HPDE6-E6E7 (cell line): Measurements from ENCODE around the gene MXI1.

Experiments
- DNase-seq: peaks from one replicate; pipeline ENCODE4 v3.0.0; 2011; ENCODE audit warnings: missing footprints; ENCODE audit errors: extremely low spot score

The MXI1 gene

DNA sequence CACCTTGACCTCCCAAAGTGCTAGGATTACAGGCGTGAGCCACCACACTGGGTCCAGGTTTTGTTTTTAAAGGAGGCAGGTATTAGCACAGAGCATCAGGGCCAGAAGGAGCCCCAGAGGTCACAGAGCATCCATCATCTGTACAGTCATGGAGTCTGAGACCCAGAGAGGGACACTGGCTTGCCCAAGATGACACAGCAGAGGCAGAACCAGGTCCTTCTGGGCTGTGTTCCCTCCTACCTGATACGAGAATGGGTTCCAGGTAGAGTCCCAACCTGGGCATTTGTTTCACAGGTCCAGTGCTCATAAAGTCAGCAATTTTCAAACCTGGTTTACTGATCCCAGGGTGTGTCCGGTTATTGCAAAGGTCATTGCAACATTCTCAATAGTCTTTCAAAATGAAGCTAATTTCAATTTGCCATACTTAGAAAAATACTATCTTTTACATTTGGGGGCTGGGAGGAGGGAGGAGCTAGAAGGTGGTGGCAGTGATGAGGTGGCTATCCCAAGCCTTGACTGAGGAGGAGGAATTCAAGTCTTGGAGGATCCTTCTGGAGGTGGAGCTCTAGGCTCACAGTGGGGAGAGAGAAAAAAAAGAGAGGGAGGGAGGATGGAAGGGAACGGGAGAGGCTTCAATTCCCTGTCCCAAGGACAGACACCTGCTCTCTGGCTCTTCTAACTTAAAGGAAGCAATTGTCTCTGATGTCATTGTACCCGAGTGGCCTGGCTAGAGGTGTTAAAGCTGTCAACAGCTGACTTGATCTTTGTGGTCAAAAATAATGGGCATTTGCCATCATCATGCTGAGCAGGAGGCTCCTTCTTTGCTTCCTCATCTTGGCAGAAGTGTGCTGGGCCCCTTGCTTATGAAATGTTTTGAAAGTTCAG, 8.1 kb downstream of the MXI1 start:
- no peak for DNase-seq

DNA sequence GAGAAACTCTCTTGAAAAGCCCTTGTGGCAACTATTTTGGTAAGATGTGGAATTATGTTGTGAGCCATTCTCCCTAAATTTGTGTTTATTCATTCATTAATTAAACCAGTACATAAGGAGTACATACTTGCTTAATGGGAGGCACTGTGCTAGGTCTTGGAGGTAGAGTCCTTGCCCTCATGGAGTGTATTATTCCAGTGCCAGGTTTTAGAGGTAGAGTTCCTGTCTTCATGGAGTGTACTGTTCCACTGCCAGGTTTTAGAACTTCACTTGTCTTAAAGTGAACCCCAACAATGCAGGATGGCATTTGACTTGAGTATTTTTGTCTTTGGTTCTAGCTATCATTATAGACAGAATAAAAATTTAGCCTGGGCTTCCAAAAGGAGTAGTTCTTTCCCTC, 8.8 kb downstream of the MXI1 start:
- DNase-seq, result no peak

DNA sequence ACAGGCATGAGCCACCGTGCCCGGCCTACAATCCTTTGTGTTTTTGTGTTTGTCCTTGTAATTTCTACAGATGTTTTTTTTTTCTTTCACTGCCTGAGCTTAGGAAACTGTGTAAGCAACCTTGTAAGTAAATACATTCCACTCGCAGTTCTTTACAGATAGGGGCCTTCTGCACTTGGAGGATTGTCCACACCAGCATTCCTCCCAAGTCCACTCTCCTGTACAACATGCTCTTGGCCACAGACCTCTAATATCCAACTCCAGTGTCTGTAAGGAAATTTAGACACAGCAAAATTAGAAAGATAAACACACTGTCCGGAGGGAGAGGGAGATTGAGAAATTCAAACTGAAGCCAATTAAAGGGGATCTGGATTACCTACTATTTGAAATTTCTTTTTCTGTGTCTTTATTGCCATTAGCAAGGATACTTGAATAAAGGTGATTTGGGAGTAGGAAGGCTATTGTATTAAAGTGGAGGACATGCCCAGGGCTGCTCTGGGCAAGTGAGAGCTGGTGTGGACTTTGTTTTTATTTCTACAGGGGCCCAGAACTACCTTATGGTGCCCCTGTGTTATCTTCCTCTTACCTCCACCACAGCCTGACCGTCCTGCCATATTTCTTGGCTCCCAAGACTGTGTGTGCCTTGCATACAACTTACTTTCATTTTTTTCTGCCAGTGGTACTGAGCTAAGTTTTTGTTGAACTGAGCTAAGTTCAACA, 9.7 kb downstream of the MXI1 start:
- no peak for DNase-seq

DNA sequence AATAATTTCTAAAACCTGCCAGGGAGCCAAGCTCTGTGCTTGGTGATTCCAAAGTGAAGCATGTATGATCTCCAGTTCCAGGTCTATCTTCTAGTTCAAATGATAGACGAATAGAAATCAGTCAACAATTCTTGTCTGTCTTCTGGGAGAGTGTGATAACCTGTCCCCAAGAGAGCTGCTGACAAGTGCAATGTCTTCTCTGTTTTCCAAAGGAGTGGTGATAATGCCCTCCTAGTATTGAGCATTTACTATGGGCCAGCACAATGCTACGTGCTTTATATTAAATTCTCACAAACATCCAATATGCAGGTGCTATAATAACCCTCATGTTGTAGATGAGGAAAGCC, 10.2 kb downstream of the MXI1 start:
- DNase-seq, result no peak

DNA sequence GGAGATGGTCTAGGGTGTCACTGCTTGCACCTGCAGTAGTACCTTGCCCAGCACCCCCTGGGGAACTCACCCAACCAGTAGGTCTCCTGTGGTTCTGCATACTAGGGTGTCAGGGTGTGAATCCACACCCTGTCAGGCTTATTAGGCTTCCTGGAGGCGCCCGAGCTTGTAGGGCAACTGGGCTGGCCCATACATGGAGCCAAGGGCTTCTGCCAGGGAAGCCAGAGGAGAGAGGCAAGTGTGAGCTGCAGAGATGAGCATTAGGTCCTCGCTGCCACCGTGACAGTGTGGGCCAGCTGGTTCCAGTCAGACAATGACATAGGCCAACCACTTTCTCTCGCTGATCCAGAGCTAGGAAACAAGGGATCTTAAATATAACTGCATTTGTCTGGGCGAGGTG, 11.2 kb downstream of the MXI1 start:
- DNase-seq, result no peak

DNA sequence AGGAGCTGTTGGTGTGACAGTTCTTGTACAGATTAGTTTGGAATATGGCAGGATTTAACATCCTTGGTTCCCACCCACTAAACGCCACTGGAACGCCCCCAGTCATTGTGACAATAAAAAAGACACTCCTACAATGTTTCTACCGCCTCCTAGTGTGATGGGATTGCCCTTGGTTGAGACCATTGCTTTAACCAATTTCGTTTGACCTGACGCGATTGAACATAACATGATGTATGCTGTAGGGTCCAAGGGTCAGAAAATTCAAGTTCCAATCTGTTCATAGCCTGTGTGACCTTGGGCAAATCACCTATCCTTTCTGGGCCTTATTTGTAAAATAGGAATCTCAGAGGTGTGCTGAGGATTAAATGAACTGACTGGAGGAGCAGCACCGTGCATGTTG, 12.5 kb downstream of the MXI1 start:
- DNase-seq, result no peak

DNA sequence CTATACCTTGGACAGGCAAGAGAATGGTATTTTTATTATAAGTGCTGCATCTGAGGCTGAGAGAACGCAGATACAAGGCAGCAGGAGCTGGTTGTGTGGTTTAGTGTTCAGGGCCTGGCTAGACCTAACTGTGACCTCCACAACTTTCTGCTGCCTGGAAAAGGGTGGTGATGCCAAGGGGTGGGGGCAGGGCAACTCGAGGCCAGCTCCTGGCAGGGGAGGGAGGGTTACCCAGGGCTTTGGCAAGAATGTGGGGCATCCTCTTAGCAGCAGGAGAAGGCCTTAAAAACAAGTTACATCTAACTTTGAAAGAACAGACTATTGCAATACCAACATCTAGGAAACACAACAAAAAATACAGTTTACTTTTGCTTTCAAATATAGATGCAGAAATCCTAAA, 13.0 kb downstream of the MXI1 start:
- no peak for DNase-seq

DNA sequence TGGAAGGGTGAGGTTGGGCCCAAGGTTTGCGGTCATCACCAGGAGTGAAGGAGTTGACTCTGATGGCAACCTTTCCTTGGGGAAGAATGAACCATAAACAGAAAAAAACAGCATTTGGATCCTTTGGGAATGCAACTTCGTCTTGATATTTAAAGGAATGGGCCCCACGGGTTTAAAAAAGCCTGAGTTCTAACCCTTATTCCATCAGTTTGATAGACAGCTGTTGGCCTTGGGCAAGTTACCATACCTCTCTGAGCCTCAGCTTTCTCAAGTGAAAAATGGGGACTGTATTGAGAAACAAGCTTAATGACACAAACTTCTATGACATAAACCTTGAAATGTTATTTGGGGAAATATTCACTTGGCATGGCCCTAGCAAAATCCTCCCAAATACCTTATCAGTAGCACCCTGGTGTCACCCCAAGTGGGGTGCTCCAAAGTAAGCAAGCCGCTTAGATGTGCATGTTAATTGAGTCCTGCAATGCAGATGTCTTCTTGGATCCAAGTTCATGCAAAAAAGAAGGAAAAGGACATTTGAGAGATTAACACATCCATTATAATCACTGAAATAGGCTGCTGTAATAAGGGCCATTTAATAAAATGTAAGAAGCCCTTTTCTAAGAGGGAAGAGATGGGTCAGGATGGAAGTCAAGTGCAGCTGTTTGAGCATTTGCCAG, 13.8 kb downstream of the MXI1 start:
- no peak for DNase-seq

DNA sequence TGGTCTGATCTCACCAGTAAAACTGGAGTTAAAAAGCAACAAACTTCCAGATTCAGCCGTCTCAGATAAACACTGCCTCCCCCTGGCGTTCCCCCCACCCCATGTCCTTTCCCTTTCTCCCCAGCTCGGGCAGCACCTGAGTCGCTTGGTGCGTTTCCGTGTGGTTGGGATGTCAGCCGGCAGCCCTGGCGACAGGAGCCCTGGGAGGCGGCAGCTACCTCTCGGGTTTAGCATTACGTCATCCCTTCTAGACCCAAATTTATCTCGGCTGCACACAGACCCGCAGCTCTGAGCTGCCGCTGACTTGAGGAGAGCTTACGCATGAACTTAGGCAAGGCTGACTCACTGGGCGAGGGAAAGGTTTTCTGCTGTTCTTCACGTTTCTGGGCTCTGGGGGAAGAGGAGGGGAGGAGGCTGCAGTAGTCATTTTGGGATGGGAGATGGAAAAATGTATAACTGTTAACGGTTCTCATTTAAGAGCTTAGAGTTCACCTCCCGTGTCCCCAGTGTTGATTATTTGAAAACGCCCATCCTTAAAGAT, 14.4 kb downstream of the MXI1 start:
- peak; percentile 63 for DNase-seq

DNA sequence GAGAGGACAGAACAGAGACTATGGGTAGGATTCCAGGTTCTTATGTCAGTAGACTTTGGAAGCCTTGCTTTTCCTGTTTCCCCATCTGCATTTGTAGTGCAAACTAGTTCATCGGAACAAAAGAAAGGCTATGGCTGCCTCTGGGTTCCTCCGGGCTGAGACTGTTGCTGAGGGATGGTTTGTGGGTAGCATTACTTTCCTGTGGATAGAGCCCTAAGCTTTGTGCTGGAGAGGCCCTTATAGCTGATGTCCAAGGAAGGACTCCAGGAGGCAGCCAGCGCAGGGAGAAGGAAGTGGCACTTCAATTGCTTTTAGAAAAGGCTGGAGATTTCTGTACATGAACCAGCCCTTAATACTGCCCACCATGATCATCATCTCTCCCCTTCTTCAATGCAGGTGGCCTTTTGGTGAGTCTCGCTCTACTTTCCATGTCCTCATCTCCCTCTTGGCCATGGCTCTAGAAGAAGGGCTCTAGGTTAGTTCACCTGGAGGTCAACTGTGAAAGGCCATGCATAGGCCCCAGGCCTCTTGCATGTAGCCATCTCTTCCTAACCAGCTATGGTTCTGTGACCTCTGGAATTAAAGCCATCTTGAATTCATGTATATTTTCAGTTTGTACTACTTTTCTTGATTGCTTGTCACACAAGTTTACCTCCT, 15.4 kb downstream of the MXI1 start:
- no peak for DNase-seq

DNA sequence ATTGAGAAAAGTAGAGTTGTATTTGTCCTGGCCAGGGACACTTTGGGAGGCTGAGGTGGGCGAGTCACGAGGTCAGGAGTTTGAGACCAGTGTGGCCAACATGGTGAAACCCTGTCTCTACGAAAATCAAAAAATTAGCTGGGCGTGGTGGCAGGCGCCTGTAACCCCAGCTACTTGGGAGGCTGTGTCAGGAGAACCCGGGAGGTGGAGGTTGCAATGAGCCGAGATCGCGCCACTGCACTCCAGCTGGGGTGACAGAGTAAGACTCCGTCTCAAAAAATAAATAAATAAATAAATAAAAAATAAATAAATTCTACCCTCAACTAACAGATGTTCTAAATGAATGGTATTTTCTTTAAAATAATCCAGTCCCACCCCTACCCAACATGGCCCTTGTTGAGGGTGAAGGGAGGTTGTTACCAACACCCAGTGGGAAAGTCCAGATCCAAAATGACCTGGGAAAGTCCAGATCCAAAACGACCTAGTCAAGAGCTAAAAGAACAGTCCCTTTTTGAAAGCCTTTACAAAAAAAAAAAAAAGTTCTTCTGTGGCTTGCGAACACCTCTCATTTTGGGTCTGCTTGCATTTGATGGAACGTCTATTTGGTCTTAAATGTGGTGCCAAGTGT, 16.0 kb downstream of the MXI1 start:
- DNase-seq, result no peak

DNA sequence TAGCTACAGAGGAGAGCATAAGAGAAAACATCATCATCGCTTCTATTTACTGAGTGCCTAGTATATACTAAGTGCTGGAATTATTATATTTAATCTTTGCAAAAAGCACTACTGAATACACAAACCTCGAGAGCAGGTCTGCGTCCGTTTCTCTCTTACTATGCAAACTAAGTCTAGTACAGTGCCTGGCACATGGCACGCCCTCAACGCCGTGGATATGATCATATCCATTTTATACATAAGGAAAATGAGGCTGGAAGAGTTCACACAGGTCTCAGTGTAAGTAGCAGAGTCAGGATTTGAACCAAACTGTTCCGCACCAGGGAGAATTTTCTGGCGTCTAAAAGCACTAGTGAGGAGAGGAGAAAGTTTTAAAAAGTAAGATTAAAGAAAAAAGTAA, 17.6 kb downstream of the MXI1 start:
- no peak for DNase-seq

DNA sequence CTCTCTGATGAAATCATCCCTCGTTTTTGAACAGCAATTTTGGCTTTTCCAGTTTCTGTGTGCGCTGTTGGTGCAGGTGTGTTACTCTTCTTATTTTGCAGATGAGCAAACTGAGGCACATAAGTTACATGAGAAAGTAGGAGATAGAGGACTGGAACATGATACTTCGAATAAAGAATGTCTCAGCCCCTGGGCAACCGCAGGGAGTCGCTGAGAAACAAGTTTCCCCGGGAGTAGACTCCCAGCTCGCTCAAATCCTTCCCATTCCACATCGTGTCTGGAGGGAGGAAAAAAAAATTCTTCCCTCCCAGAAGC, 18.0 kb downstream of the MXI1 start:
- DNase-seq, result no peak

DNA sequence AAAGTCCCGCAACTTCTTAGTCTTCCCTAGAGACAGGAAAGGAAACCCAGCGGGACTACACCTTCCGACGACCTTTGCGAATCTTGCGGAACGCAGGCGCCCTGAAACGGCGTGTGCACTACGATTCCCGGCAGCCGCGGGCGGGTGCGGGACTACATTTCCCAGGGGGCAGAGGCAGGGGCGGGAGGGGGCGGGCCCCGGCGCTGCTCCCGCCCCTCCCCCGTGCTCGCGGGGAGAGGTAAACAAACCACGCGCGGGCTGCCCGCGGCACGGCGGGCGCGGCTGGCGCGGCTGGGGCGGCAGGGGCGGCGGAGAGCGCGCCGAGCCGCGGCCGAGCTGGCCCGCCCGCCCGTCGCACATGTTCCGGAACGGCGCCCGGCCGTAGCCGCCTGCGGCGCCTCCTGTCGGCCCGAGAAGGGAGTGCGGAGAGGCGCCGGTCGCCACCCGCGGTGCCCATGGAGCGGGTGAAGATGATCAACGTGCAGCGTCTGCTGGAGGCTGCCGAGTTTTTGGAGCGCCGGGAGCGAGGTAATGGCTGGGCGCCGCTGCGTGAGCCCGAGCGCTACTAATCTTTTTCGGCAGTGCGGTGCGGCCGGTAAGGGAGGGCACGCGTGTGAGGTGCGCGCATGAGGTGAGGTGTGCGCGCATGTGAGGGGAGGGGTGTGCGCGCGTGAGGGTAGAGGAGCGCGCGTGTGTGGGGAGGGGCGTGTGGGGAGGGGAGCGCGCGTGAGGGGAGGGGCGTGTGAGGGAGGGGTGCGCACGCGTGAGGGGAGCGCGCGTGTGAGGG, 18.5 kb downstream of the MXI1 start:
- DNase-seq, result peak; percentile 72

DNA sequence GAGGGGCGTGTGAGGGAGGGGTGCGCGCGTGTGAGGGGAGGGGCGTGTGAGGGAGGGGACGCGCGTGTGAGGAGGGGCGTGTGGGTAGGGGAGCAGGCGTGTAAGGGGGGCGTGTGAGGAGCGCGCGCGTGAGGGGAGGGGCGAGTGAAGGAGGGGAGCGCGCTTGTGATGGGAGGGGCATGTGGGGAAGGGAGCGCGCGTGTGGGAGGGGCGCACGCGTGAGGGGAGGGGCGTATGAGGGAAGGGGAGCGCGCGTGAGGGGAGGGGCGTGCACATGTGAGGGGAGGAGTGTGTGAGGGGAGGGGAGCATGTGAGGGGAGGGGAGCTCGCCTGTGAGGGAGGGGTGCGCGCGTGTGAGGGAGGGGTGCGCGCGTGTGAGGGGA, 19.1 kb downstream of the MXI1 start:
- DNase-seq, result no peak

DNA sequence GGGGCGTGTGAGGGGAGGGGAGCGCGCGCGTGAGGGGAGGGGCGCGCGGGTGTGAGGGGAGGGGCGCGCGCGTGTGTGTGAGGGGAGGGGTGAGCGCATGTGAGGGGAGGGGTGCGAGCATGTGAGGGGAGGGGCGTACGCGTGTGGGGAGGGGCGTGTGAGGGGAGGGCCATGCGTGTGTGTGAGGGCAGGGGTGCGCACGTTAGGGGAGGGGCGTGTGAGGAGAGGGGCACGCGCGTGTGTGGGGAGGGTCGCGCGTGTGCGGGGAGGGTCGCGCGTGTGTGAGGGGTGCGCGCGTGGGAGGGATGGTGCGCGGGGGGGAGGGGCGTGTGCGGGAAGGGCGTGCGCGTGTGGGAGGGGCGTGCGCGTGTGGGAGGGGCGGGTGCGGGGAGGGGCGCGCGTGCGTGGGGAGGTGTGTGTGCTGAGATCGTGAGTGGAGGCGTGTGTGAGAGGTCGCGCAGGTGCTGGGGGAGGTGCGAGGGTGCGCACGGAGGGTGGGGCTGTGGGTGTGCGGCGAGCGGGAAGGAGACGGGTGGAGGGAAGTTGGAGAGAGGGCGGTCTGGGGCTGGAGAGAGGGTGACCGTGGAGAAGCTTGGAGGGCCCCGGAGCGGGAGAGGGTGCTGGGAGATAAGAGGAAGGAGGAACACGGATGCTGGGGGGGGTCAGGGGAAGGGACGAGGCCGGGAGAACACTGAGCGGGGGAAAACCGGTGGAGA, 19.7 kb downstream of the MXI1 start:
- DNase-seq, result no peak

DNA sequence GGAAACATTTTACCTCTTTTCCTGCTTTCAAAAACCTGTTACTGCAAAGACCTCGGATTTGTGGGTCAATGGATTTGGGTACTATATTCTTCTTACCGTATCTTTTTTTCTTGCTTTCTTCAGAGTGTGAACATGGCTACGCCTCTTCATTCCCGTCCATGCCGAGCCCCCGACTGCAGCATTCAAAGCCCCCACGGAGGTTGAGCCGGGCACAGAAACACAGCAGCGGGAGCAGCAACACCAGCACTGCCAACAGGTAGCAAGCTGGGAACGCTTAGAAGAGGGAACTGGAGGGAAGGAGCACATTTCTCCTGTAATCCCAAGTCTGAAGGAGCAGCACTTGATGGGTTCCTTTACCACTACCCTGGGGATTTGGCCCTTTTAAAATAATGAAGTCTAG, 20.7 kb downstream of the MXI1 start:
- no peak for DNase-seq

DNA sequence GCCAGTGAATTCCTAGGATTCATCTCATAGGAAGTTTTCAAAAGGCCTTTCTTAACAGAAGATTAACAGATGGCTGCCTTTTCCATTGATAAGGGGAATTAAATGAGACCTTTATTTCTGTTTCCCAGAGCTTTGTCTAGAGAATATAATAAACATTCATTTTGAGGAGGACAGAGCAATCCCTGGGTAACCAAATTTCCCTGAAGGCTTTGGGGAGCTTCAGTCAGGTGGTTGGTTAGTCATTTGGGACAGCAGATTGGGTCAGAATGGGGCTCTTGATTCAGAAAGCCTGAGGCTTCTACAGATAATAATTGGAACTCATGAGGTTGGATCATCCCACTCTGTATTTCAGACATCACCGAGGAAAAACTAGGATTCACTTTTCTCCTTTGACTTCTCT, 21.8 kb downstream of the MXI1 start:
- no peak for DNase-seq

DNA sequence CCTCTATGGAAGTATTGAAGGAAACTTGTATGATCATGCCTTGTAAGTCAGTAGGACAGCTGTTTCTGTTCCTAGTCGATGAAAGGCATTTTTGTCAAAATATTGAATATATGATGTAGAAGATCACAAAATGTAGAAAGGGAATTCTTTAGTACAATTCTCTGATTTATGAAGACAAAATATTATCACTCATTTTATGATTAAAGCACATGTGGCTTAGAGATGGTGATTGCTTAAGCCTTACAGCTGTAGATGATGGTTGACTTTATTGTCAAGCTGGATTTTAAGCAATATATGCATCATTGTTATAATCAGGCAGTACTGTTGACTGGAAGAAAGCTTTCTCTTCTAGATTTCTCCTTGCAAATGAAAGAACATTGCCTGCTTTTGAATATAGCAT, 26.4 kb downstream of the MXI1 start:
- no peak for DNase-seq

DNA sequence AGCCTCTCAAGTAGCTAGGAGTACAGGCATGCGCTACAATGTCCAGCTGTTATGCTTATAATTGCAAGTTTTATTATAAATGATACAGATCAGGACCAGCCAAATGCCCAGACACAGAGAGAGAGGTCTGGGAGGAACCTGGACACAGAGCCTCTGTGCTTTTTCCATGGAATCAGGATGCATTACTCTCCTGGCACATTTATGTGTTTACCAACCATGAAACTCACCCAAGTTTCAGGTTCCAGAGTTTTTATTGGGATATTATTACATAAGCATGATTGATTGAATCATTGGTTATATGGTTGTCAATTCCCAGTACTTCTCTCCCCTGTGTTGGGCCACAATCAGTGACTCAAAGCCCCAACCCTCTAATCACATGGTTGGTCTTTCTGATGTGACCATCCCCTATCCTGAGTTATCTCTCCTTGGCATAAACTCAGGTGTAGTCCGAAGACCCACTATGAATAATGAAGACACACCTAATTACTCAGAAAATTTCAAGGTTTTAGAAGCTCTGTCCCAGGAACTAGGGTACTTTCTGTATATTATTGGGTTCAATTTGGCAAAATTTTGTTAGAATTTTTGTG, 30.6 kb downstream of the MXI1 start:
- DNase-seq, result no peak
